ENCODE data around the gene LNPK.

- TF ChIP-seq POLR2A (conservative IDR thresholded peaks at IDR 0.05) (no peak), RNF219 (CRISPR knock-in tag; IDR thresholded peaks at IDR 0.05) (no peak), CBX3 (IDR thresholded peaks at IDR 0.05; ENCODE audit: borderline replicate concordance in 1 of 2, low read length in 2 of 2) (no peak), TFAP4 (CRISPR knock-in tag; IDR thresholded peaks at IDR 0.05; ENCODE audit: borderline replicate concordance) (no peak), GABPA (tag; conservative IDR thresholded peaks at IDR 0.05; ENCODE audit: low read depth) (no peak), MYNN (IDR thresholded peaks at IDR 0.05) (no peak), MYNN (CRISPR knock-in tag; IDR thresholded peaks at IDR 0.05) (no peak), MAX (CRISPR knock-in tag; IDR thresholded peaks at IDR 0.05) (no peak), ZC3H4 (CRISPR knock-in tag; IDR thresholded peaks at IDR 0.05; ENCODE audit: borderline replicate concordance) (no peak), TCFL5 (CRISPR knock-in tag; conservative IDR thresholded peaks at IDR 0.05) (no peak), CUX1 (CRISPR knock-in tag; IDR thresholded peaks at IDR 0.05) (no peak), HDAC6 (IDR thresholded peaks at IDR 0.05; ENCODE audit: low read depth, low read length) (no peak), NR1H2 (CRISPR knock-in tag; IDR thresholded peaks at IDR 0.05) (no peak)
Observed at GRCh38 chr2:175976391-175977157, 25.5 kb downstream of the LNPK start.

Data from K562 (cell line).